NB4 (cell line): Measurements from ENCODE around the gene LPP.

Experiments
- MYC ChIP-seq: IDR thresholded peaks from 2 replicates; pipeline ENCODE4 v1.6.1; 2011; ENCODE audit warnings: low read depth, low read length
- POLR2A ChIP-seq: IDR thresholded peaks from 2 replicates; pipeline ENCODE4 v1.6.1; 2011; ENCODE audit warnings: mild to moderate bottlenecking; ENCODE audit not compliant: insufficient read length; ENCODE audit errors: extremely low read depth
- TF ChIP-seq, protein P1 (sequence below): IDR thresholded peaks from one replicate; pipeline ENCODE4 v1.5.1; 2012; ENCODE audit warnings: low read depth, low read length
- TF ChIP-seq, protein P2 (sequence below): IDR thresholded peaks from 2 replicates; pipeline ENCODE4 v1.6.1; 2011; ENCODE audit warnings: low read depth, low read length

DNA sequence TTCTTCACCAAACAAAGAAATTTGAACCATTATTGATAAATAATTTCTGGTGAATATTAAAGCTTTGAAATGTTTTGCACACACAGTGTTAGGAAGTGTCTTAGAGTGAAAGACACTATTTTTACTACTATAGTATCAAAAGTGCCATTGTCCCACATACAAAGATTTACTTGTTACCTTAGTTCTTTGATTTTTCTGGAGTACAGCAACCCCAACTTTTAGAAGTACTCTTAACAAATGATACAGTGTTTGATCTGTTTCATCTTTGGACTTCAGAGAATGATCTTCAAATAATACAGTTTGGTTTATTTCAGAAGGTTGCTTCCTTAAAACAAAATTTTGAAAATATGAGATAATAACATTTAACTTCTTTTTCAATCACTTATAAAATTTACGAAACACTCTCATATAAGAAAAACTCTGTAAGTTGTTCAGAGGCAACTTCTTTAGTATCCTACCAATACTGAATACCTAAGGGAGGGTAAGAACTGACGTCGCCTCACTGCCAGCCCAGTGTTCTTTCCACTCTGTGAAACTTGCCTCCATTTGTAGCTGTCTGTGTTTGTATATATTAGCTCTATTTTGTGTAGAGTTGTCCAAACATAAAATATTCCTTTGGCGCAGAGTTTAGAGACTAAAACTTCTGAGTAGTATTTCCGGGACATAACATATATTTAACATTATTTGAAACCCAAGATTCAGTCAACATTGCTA lies 464.2 kb downstream of the LPP start:
- TF ChIP-seq, protein P1, sequence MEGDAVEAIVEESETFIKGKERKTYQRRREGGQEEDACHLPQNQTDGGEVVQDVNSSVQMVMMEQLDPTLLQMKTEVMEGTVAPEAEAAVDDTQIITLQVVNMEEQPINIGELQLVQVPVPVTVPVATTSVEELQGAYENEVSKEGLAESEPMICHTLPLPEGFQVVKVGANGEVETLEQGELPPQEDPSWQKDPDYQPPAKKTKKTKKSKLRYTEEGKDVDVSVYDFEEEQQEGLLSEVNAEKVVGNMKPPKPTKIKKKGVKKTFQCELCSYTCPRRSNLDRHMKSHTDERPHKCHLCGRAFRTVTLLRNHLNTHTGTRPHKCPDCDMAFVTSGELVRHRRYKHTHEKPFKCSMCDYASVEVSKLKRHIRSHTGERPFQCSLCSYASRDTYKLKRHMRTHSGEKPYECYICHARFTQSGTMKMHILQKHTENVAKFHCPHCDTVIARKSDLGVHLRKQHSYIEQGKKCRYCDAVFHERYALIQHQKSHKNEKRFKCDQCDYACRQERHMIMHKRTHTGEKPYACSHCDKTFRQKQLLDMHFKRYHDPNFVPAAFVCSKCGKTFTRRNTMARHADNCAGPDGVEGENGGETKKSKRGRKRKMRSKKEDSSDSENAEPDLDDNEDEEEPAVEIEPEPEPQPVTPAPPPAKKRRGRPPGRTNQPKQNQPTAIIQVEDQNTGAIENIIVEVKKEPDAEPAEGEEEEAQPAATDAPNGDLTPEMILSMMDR, result no peak
- TF ChIP-seq MYC (no peak), POLR2A (no peak)
- TF ChIP-seq, protein P2, sequence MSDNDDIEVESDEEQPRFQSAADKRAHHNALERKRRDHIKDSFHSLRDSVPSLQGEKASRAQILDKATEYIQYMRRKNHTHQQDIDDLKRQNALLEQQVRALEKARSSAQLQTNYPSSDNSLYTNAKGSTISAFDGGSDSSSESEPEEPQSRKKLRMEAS, result no peak
